Body of pancreas (tissue), 4 donors: Measurements from ENCODE around the gene PARP11. TPM values are rescaled to one million over a fixed set of nuclear protein-coding genes. Genes with fewer than 3 reads are reported as not detected.

Experiments
- ATAC-seq: fragments of 150-250 bp; one replicate; pipeline ENCODE4 v1.9.1; 2016
- DNase-seq, 4 donors: peaks; one replicate each; pipeline ENCODE4 v3.0.0-alpha.2; 2019
- H3K27ac ChIP-seq, 4 donors: fragments of 200-600 bp; sonication (generic); 1 replicate in 3 of 4; 2 replicates in 1 of 4; pipeline versions ENCODE4 v1.5.1 to v1.6.1; 2016 to 2019; ENCODE audit warnings: mild to moderate bottlenecking in 1 of 4, mixed read lengths in 1 of 4, moderate library complexity in 1 of 4
- H3K27me3 ChIP-seq, 2 donors: fragments of 200-600 bp; sonication (generic); one replicate each; pipeline ENCODE4 v1.6.0; 2016; ENCODE audit warnings: mild to moderate bottlenecking in 1 of 2
- H3K36me3 ChIP-seq, 2 donors: fragments of 200-600 bp; sonication (generic); replicated peaks in 1 of 2; 2 replicates each; pipeline ENCODE4 v1.5.1; 2016; ENCODE audit warnings: low read depth in 2 of 2; ENCODE audit not compliant: insufficient read depth in 1 of 2
- H3K4me1 ChIP-seq: fragments of 200-600 bp; sonication (generic); one replicate; pipeline ENCODE4 v1.6.0; 2016
- H3K4me3 ChIP-seq, 2 donors: fragments of 200-600 bp; sonication (generic); 1 replicate in 1 of 2; 2 replicates in 1 of 2; pipeline ENCODE4 v1.5.1; 2016 to 2019
- H3K9me3 ChIP-seq, 3 donors: fragments of 200-600 bp; sonication (generic); 1 replicate in 2 of 3; 2 replicates in 1 of 3; pipeline ENCODE4 v1.5.1; 2016
- POLR2A ChIP-seq, 3 donors: fragments of 450-650 bp; IDR thresholded peaks; one replicate each; pipeline ENCODE4 v1.6.1; 2016; ENCODE audit warnings: antibody characterized with exemption in 3 of 3, mild to moderate bottlenecking in 2 of 3
- WGBS, 2 donors: methylation state at CpG; one replicate each; pipeline ENCODE4 v1.1.5; 2017; 5-methylcytosine and 5-hydroxymethylcytosine counted together
- intact Hi-C: fragments of 100-400 bp; cut with DNase I; formaldehyde crosslinking; loops from one replicate; pipeline ENCODE4 v1.15.1; 2023
- total RNA-seq, 2 donors: library from RNA; depleted of rRNA; stranded (reverse); fragments of >200 nt; gene quantifications; one replicate each; pipeline ENCODE4 v1.1.0, GENCODE V29; 2016
- TF ChIP-seq, protein P1 (sequence below), 7 experiments: fragments of 450-650 bp in 4 of 7; fragments of 200-600 bp in 3 of 7; sonication (generic) in 3 of 7; IDR thresholded peaks; one replicate each; pipeline ENCODE4 v1.5.1; 2016 to 2019; ENCODE audit warnings: antibody characterized with exemption in 7 of 7

PARP11 gene
- total RNA-seq, 2 donors from 2014 or later: 2.3 to 3.3 TPM

- Histone ChIP-seq H3K36me3 (no peaks in the 10 kb centered on the region), H3K27ac (peak overlapping the region in 1 of 4 donors; percentile 74), H3K4me3 (no peak overlapping the region), H3K9me3 (no peaks in the 10 kb centered on the region), H3K27me3 (no peaks in the 10 kb centered on the region), H3K4me1 (no peaks in the 10 kb centered on the region)
- no peak for ATAC-seq
- 50% methylated on average over 2 of the region's 2 CpGs for WGBS, 2 donors
- intact Hi-C loops: no loop called here
- TF ChIP-seq POLR2A (IDR thresholded peaks at IDR 0.05): no peak
- TF ChIP-seq, protein P1, sequence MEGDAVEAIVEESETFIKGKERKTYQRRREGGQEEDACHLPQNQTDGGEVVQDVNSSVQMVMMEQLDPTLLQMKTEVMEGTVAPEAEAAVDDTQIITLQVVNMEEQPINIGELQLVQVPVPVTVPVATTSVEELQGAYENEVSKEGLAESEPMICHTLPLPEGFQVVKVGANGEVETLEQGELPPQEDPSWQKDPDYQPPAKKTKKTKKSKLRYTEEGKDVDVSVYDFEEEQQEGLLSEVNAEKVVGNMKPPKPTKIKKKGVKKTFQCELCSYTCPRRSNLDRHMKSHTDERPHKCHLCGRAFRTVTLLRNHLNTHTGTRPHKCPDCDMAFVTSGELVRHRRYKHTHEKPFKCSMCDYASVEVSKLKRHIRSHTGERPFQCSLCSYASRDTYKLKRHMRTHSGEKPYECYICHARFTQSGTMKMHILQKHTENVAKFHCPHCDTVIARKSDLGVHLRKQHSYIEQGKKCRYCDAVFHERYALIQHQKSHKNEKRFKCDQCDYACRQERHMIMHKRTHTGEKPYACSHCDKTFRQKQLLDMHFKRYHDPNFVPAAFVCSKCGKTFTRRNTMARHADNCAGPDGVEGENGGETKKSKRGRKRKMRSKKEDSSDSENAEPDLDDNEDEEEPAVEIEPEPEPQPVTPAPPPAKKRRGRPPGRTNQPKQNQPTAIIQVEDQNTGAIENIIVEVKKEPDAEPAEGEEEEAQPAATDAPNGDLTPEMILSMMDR (IDR thresholded peaks at IDR 0.05): no peak
- DNase-seq: peak in 1 of 4 donors; percentile 49
Observed at GRCh38 chr12:3896801-3897351, 23.7 kb upstream of the PARP11 start.

GRCh38 chr12:3896356-3896755, 23.2 kb upstream of the PARP11 start:
- H3K27ac ChIP-seq: peak overlapping the region in 1 of 4 donors; percentile 74
- WGBS, 2 donors: 38 to 42% methylated on average over 2 of the region's 2 CpGs
- TF ChIP-seq, protein P1 (IDR thresholded peaks at IDR 0.05): no peak
- no peak for TF ChIP-seq POLR2A (IDR thresholded peaks at IDR 0.05)
- intact Hi-C loops: no loop called here
- no peaks in the 10 kb centered on the region for H3K9me3 ChIP-seq
- no peaks in the 10 kb centered on the region for H3K36me3 ChIP-seq
- H3K27me3 ChIP-seq: no peaks in the 10 kb centered on the region
- DNase-seq (no peak), ATAC-seq (no peak)
- no peak overlapping the region for H3K4me3 ChIP-seq
- H3K4me1 ChIP-seq: no peaks in the 10 kb centered on the region

DNA sequence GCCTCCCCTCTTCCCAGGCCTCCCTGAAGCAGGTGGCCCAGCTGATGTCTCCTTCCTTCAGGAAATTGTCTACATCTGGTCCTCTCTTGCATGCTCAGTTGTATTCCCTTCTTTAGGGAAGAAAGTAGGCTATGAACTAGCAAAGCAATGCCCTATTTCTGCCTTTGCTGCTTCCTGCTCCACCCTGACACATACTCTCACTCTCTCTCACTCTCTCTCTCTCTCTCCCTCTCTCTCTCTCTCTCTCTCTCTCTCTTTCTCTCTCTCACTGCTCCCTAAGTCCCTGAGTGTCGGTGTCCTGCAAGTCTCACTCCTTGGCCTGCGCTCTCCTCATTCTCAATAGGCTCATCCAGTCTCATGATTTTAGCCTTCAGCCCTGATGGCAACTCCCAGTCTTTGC, 19.4 kb upstream of the PARP11 start:
- Histone ChIP-seq H3K36me3 (no peaks in the 10 kb centered on the region), H3K9me3 (no peaks in the 10 kb centered on the region), H3K27me3 (no peaks in the 10 kb centered on the region), H3K4me3 (no peak overlapping the region), H3K27ac (no peak overlapping the region), H3K4me1 (no peaks in the 10 kb centered on the region)
- intact Hi-C loops: loop anchor here (5.0 kb wide), 1 partner anchor 390 kb away; no protein-coding TSS in a partner anchor
- WGBS, 2 donors: 88 to 100% methylated on average over 2 of the region's 2 CpGs
- TF ChIP-seq, protein P1 (IDR thresholded peaks at IDR 0.05): no peak
- no peak for TF ChIP-seq POLR2A (IDR thresholded peaks at IDR 0.05)
- DNase-seq (no peak), ATAC-seq (no peak)

GRCh38 chr12:3891201-3891600, 18.0 kb upstream of the PARP11 start:
- Histone ChIP-seq H3K4me1 (no peaks in the 10 kb centered on the region), H3K36me3 (no peaks in the 10 kb centered on the region), H3K27ac (no peak overlapping the region), H3K4me3 (no peak overlapping the region), H3K9me3 (no peaks in the 10 kb centered on the region), H3K27me3 (no peaks in the 10 kb centered on the region)
- TF ChIP-seq, protein P1 (IDR thresholded peaks at IDR 0.05): no peak
- no peak for TF ChIP-seq POLR2A (IDR thresholded peaks at IDR 0.05)
- intact Hi-C loops: loop anchor here (5.0 kb wide), 1 partner anchor 391 kb away; no protein-coding TSS in a partner anchor
- 67 to 73% methylated on average over 10 of the region's 10 CpGs for WGBS, 2 donors
- DNase-seq (no peak), ATAC-seq (no peak)

GRCh38 chr12:3888659-3889058, 15.5 kb upstream of the PARP11 start:
- Histone ChIP-seq H3K4me3 (no peak overlapping the region), H3K36me3 (no peaks in the 10 kb centered on the region), H3K4me1 (no peaks in the 10 kb centered on the region), H3K27ac (no peak overlapping the region), H3K27me3 (no peaks in the 10 kb centered on the region), H3K9me3 (no peaks in the 10 kb centered on the region)
- ATAC-seq (no peak), DNase-seq (no peak)
- 75 to 80% methylated on average over 7 of the region's 7 CpGs for WGBS, 2 donors
- TF ChIP-seq POLR2A (IDR thresholded peaks at IDR 0.05): no peak
- TF ChIP-seq, protein P1 (IDR thresholded peaks at IDR 0.05): no peak
- intact Hi-C loops: loop anchor here (10.0 kb wide), 1 partner anchor 146 kb away; no protein-coding TSS in a partner anchor
